K562 (cell line): Measurements from ENCODE around the gene IDI1. TPM values are rescaled to one million over a fixed set of nuclear protein-coding genes. Genes with fewer than 3 reads are reported as not detected.

ENCODE experiments used
- ARID2 ChIP-seq: fragments of 450-650 bp; IDR thresholded peaks from 2 replicates; pipeline ENCODE4 v1.6.1; 2017; ENCODE audit warnings: antibody characterized with exemption, mild to moderate bottlenecking
- CREB1 ChIP-seq, 2 experiments: sonication (generic) in 1 of 2; formaldehyde crosslinking in 1 of 2; IDR thresholded peaks; 2 replicates each; pipeline versions ENCODE4 v1.6.1 to v1.8.0; 2012 to 2022; ENCODE audit warnings: inconsistent platforms in 1 of 2, mild to moderate bottlenecking in 1 of 2, missing genetic modification reagents in 1 of 2, moderate library complexity in 1 of 2
- E2F8 ChIP-seq: fragments of 450-650 bp; IDR thresholded peaks from 2 replicates; pipeline ENCODE4 v1.7.1; 2018; ENCODE audit warnings: mild to moderate bottlenecking, low read depth; ENCODE audit not compliant: partially characterized antibody
- ELF2 ChIP-seq: fragments of 250-450 bp; sonication (Bioruptor Pico); IDR thresholded peaks from 2 replicates; pipeline ENCODE4 v1.5.0; 2021; ENCODE audit warnings: mild to moderate bottlenecking
- GATAD2B ChIP-seq: fragments of 450-650 bp; IDR thresholded peaks from 2 replicates; pipeline ENCODE4 v1.6.1; 2017; ENCODE audit warnings: mild to moderate bottlenecking, borderline replicate concordance
- HDAC8 ChIP-seq: fragments of 450-650 bp; IDR thresholded peaks from 2 replicates; pipeline ENCODE4 v1.6.1; 2016; ENCODE audit warnings: mild to moderate bottlenecking, missing genetic modification characterization, moderate library complexity, missing compliant biosample characterization
- MAZ ChIP-seq, 2 experiments: fragments of 450-650 bp in 1 of 2; sonication (generic) in 1 of 2; formaldehyde crosslinking; IDR thresholded peaks in 1 of 2; conservative IDR thresholded peaks in 1 of 2; 2 replicates each; pipeline versions ENCODE4 v1.4.0 to v1.5.0; 2020; ENCODE audit warnings: mild to moderate bottlenecking in 1 of 2, missing genetic modification reagents in 1 of 2
- NONO ChIP-seq, 2 experiments: fragments of 200-400 bp in 1 of 2; fragments of 450-650 bp in 1 of 2; formaldehyde crosslinking in 1 of 2; IDR thresholded peaks; 2 replicates each; pipeline ENCODE4 v1.6.1; 2017; ENCODE audit warnings: low read depth in 2 of 2, mild to moderate bottlenecking in 2 of 2, moderate library complexity in 2 of 2, low read length in 1 of 2
- RB1 ChIP-seq: fragments of 450-650 bp; IDR thresholded peaks from 2 replicates; pipeline ENCODE4 v1.6.1; 2017; ENCODE audit warnings: low read depth, mild to moderate bottlenecking
- SOX6 ChIP-seq: fragments of 450-650 bp; IDR thresholded peaks from 2 replicates; pipeline ENCODE4 v1.6.1; 2014; ENCODE audit warnings: mild to moderate bottlenecking
- TAF1 ChIP-seq: IDR thresholded peaks from 2 replicates; pipeline ENCODE4 v1.6.1; 2011; ENCODE audit warnings: mild to moderate bottlenecking, low read length, moderate library complexity; ENCODE audit not compliant: insufficient read depth, control insufficient read depth, severe bottlenecking; ENCODE audit errors: extremely low read depth
- TCF7 ChIP-seq: sonication (generic); IDR thresholded peaks from 2 replicates; pipeline ENCODE4 v1.6.1; 2016; ENCODE audit warnings: antibody characterized with exemption, borderline replicate concordance
- THAP12 ChIP-seq: fragments of 250-450 bp; sonication (Bioruptor Pico); IDR thresholded peaks from 2 replicates; pipeline ENCODE4 v1.9.0; 2021; ENCODE audit warnings: mild to moderate bottlenecking, inconsistent platforms
- ZBTB17 ChIP-seq: fragments of 450-650 bp; formaldehyde crosslinking; IDR thresholded peaks from 2 replicates; pipeline ENCODE4 v1.4.0; 2020; ENCODE audit warnings: mild to moderate bottlenecking
- ZBTB49 ChIP-seq: sonication (generic); formaldehyde crosslinking; IDR thresholded peaks from 2 replicates; pipeline ENCODE4 v1.8.0; 2022; ENCODE audit warnings: missing genetic modification reagents, mild to moderate bottlenecking, borderline replicate concordance
- ZNF134 ChIP-seq: fragments of 250-450 bp; sonication (Bioruptor Pico); conservative IDR thresholded peaks from 2 replicates; pipeline ENCODE4 v1.4.0; 2020
- ZNF212 ChIP-seq: fragments of 450-650 bp; formaldehyde crosslinking; IDR thresholded peaks from 2 replicates; pipeline ENCODE4 v1.4.0; 2020; ENCODE audit warnings: mild to moderate bottlenecking
- ZNF79 ChIP-seq: fragments of 250-450 bp; sonication (Bioruptor Pico); IDR thresholded peaks from 2 replicates; pipeline ENCODE4 v1.4.0; 2020; ENCODE audit warnings: low read depth, mild to moderate bottlenecking, moderate library complexity
- ZZZ3 ChIP-seq: fragments of 450-650 bp; IDR thresholded peaks from 2 replicates; pipeline ENCODE4 v1.6.1; 2016; ENCODE audit warnings: antibody characterized with exemption, mild to moderate bottlenecking, moderate library complexity
- polyA plus RNA-seq, 8 experiments: library from polyadenylated mRNA; depleted of rRNA in 4 of 8; stranded (reverse) in 5 of 8; unstranded in 3 of 8; fragments of >200 nt; fragmentation: Nextera tagmentation in 2 of 8; fragmentation: Illumina TruSeq in 1 of 8; extraction: Ambion mirVana in 2 of 8; extraction: Trizol in 1 of 8; gene quantifications; 2 replicates each; pipeline versions ENCODE4 v1.2.1 to v1.2.3, GENCODE V29; 2011 to 2014; ENCODE audit warnings: inconsistent platforms in 1 of 8, missing spikeins in 1 of 8
- total RNA-seq, 7 experiments: library from RNA; depleted of rRNA in 6 of 7; stranded (reverse); fragments of >200 nt in 6 of 7; fragmentation: Illumina TruSeq in 2 of 7; extraction: Trizol in 2 of 7; gene quantifications; 2 replicates each; pipeline versions ENCODE4 v1.2.1 to v1.2.3, GENCODE V29; 2011 to 2021; ENCODE audit warnings: low replicate concordance in 1 of 7

The IDI1 gene
- total and polyA plus RNA-seq, 9 of the 15 experiments (the other 6 are each of a cell fraction or from before 2014, with no cell fraction given): 70.0 to 265 (median 119) TPM

GRCh38 chr10:1056326-1057105 is 7.6 kb upstream of the IDI1 start, which contains the start of gene WDR37 (continued):
- peak; percentile 17; the same call in 1 of the 2 replicates for TF ChIP-seq ZBTB17 (CRISPR knock-in tag)
- no peak for TF ChIP-seq ZNF212 (CRISPR knock-in tag)
- no peak for TF ChIP-seq ZNF134 (CRISPR knock-in tag)
- TF ChIP-seq RB1: peak; percentile 76
- peak; percentile 84 to 93 for TF ChIP-seq MAZ (CRISPR knock-in tag; conservative IDR thresholded peaks at IDR 0.05 in 1 of 2, IDR thresholded peaks at IDR 0.05 in 1 of 2)
- peak; percentile 37; the same call in 1 of the 2 replicates for TF ChIP-seq THAP12
- 0 out of 2 replicates have a peak, but pooled peaks have one; percentile 40 for TF ChIP-seq TCF7
- TF ChIP-seq HDAC8: 0 out of 2 replicates have a peak, but pooled peaks have one; percentile 47
- peak; percentile 93 for TF ChIP-seq E2F8
- peak; percentile 66 for TF ChIP-seq TAF1
- TF ChIP-seq ARID2: no peak
- 0 out of 2 replicates have a peak, but pooled peaks have one; percentile 23 for TF ChIP-seq SOX6
- peak; percentile 78 to 84 for TF ChIP-seq NONO (IDR thresholded peaks at IDR 0.05; ENCODE audit: low read depth in 2 of 2, low read length in 1 of 2)
- peak; percentile 88 for TF ChIP-seq ELF2 (CRISPR knock-in tag)
- TF ChIP-seq CREB1 (IDR thresholded peaks at IDR 0.05): no peak
- TF ChIP-seq CREB1 (CRISPR knock-in tag; IDR thresholded peaks at IDR 0.05): peak; percentile 41; the same call in 1 of the 2 replicates
- TF ChIP-seq ZNF79: no peak
- TF ChIP-seq GATAD2B: peak; percentile 96
- TF ChIP-seq ZBTB49 (CRISPR knock-in tag): no peak
- TF ChIP-seq ZZZ3: no peak
